Retina (tissue), 1 donor: ENCODE results near the gene MOCS3.

ENCODE experiments used
- DNase-seq: peaks from one replicate; pipeline ENCODE4 v3.0.0-alpha.2; 2016

Gene MOCS3, protein sequence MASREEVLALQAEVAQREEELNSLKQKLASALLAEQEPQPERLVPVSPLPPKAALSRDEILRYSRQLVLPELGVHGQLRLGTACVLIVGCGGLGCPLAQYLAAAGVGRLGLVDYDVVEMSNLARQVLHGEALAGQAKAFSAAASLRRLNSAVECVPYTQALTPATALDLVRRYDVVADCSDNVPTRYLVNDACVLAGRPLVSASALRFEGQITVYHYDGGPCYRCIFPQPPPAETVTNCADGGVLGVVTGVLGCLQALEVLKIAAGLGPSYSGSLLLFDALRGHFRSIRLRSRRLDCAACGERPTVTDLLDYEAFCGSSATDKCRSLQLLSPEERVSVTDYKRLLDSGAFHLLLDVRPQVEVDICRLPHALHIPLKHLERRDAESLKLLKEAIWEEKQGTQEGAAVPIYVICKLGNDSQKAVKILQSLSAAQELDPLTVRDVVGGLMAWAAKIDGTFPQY

DNA sequence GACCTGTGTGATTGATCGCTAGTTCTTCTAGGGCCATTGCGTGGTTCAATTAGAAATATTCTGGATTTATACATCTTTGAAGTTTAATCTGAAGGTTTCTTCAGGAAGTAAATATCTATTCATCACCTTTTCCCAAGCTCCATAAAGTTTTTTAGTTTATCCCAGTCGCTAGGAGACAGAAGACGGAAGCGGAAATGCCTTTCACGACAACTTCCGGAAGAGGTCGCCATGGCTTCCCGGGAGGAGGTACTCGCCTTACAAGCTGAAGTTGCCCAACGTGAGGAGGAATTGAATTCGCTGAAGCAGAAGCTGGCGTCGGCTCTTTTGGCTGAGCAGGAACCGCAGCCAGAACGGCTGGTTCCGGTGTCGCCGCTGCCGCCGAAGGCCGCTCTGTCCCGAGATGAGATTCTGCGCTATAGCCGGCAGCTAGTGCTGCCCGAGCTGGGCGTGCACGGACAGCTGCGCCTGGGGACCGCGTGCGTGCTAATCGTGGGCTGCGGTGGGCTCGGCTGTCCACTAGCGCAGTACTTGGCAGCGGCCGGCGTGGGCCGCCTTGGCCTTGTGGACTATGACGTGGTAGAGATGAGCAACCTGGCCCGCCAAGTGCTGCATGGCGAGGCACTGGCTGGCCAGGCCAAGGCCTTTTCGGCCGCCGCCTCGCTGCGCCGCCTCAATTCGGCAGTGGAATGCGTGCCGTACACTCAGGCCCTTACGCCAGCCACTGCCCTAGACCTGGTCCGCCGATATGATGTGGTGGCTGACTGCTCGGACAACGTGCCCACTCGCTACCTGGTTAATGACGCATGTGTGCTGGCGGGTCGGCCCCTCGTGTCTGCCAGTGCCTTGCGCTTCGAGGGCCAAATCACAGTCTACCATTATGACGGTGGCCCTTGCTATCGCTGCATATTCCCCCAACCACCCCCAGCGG is at the start of gene MOCS3:
TSS of gene MOCS3 (plus strand) at position 204 of the 928 bp plus-strand sequence. CDS start at position 229, 25 bp downstream.
- peak; percentile 97 for DNase-seq

DNA sequence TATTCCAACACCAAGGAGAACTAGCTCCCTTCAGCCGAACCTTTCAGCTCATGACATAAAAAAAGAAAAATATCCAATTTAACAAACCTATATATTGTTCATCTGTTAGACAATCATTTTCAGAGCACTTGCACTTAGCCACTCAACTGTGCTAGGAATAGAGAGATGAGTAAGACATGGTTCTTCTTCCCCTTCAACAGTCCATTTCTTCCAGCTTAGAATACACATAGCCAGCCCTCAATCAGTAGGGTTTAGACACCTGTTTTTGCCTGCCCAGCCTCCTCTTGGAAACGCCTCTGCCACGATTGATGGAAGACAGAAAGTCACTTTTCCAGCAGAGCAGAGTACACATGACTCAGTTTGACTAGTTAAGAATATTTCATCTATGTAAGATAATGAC is 49.2 kb upstream of the MOCS3 start:
- no peak for DNase-seq

DNA sequence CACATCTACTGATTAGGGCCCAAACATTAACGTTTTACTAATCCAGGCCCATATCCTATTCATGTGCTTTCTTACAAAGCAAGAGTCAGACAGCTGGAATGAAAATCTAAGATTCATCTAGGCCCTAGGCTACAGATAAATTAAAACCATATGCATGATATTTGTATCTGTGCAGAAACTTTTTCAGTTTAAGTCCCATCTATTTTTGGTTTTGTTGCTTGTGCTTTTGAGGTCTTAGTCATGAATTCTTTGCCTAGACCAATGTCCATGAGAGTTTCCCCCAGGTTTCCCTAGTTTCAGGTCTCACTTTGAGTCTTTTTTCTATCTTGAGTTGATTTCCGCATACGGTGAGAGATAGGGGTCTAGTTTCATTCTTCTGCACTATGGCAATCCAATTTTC is 47.6 kb upstream of the MOCS3 start:
- DNase-seq = no peak

DNA sequence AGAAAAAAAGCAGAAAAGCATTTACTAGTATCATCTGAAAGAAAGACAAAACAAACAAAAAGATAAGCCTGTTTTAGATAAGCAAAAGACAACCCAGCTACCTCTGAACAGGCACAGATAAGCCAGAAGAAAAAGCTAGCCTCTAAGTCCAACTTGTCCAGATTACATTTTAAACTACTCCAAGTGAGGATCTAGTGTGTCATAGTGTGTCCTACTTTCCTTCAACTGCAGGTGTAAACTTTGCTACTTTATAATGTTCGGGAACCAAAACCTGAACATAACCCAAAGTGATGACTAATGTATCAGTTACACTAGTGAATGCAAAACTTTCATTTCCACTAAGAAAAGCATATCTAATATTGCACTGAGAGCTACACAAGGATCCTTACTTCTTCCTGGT is 46.9 kb upstream of the MOCS3 start:
- DNase-seq = no peak

DNA sequence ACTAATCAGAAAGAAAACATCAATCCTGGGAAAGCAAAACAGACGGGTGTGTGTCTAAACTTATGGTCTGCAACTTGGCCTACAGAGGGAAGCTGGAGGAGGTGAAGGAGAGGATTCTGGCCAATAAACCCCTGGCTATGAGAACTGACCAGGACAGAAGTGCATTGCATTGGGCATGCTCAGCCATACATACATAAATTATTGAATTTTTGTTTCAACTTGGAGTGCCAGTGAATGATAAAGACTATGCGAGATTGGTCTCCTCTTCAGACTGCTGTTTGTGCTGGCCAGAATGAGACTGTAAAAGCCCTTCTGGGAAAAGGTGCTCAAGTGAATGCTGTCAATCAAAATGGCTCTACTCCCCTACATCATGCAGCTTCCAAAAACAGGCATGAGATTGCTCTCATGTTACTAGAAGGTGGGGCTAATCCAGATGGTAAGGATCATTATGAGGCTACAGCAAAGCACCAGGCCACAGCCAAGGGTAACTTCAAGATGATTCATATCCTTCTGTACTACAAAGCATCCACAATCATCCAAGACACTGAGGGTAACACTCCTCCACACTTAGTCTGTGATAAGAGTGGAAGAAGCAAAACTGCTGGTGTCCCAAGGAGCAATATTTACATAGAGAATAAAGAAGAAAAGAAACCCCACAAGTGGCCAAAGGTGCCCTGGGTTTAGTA is 44.8 kb upstream of the MOCS3 start:
- DNase-seq = no peak

DNA sequence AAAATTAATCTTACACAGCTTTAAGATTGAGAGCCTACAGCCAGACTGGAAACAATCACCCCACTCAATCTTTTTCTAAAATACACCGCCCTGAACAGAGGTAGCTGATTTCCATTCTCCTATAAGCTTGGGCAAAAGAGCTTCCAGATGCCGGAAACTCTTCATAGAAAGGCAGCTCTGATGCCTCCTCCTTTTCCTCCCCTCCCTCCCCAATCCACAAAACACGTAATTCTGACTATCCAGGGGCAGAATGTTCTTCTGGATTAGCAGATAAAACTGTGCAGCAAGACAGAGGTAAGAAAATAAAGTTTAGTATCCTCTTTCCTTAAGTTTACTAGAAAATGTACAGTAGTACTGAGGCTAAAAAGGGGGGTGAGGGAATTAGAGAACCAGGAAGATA is 43.2 kb upstream of the MOCS3 start:
- no peak for DNase-seq

DNA sequence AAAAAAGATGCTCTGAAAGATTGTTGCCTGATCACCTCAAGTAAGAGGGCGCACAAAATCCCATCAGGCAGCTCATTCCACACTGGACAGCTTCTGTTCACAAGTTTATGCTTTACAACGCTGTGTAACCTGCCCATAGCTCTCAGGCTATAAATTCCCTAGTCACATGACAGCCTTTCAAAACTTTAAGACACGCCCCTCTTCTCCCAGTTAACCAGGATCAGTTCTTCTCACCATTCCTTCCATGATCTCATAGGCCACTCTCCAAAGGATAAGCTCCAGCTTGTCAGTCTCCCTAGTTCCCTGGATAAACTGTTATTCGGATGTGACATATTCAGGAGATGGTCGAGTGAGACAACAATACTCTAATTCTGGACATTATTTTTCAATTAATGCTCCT is 42.4 kb upstream of the MOCS3 start:
- no peak for DNase-seq

DNA sequence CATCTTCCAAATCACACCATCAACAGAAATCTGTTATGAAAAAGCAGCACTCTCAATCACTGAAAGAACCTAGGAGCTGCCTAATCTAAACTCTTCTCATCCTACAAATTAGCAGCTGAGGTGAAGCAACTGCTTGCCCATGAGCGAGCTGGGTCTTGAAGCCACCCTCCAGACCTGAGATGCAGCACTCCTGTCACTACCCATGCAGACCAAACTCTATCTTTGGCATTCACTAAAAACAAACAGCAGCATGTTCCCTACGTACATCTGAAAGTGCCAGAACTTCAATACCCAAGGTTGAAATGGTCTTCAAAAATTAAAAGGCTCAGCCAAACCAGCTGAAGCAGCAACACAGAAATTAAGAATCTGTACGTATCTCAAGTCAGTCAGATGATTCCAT is 41.7 kb upstream of the MOCS3 start:
- no peak for DNase-seq

DNA sequence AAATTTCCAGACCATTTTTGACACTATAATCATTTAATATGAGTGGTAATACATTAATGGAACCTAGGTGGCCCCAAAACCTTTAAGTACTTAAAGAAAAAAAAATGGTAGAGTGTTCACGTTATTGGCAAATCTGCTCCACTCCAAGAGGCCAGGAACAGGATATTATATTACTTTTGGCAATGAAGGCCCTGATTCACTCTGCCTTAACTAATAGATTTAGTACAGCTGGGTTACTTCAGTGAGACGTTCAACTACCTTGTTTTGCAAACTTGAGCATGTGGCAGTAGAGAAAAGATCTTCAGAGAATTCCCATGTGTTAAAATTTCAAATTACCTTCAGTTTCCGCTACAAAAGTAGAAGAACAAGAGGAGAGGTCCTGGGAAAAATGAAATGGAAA is 40.2 kb upstream of the MOCS3 start:
- no peak for DNase-seq

DNA sequence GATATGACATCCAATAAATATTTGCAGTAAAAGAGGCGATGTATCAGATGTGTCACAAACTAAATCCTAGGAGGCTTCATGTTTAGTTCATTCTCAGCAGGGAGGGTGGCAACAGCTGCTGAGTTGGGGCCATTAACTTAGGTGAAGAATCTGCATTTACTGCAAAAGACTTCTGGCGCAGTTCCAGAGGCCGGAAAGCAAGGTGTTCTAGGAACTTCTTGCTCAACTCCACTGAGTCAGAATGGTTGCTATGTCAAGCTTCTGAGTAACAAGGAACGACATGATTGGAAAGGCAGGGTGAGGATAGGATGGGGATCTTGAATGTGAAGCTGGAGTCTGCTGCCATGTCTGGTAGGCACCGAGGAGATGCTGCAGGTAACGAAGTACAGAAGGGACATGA is 39.1 kb upstream of the MOCS3 start:
- no peak for DNase-seq

DNA sequence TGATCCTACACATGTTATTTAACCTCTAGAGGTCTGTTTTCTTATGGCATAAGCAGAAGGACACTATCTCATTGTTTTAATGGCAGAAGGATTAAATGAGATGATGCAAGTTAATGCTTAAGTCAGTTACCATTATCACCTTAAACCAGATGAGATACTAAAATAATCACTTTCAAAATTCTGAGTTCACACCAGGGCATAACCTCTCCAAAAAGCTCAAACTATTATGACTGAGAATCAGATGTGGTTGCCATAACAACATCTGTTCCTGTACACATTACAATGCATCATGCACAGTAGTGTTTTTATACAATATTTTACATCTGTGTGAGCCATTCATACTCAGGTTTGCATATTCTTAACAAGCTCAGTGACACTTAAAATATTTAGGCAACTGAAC is 37.6 kb upstream of the MOCS3 start:
- DNase-seq = no peak

DNA sequence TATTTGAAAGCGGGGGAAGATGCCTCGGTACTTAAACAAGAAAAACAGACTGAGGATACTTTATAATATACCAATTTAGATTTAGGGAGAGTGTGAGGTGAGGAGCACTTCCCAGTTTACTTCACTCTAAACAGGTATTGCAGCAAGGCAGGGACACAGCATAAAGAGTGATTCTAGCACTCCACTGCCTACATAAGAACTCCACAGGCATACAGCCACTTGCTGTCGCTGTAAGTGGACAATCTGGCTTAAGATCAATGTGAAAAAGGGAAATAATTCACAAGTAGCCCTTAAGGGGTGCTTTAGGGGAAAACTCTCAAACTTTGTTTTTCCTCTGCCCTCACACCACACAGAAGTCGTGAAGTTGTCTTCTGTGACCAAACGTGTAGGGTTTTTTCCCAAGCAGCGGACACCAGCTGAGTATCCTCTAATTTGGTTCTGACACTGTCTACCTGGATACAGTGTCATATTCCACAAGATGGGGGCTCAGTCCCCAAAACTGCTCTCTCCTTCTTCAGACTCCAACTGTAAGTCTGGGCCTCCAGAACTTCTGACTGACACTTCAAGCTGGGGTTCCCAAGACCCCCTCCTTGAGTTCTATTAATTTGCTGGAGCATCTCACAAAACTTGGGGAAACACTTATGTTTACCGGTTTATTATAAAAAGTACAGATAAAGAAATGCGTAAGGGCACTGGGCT is 36.7 kb upstream of the MOCS3 start:
- no peak for DNase-seq

DNA sequence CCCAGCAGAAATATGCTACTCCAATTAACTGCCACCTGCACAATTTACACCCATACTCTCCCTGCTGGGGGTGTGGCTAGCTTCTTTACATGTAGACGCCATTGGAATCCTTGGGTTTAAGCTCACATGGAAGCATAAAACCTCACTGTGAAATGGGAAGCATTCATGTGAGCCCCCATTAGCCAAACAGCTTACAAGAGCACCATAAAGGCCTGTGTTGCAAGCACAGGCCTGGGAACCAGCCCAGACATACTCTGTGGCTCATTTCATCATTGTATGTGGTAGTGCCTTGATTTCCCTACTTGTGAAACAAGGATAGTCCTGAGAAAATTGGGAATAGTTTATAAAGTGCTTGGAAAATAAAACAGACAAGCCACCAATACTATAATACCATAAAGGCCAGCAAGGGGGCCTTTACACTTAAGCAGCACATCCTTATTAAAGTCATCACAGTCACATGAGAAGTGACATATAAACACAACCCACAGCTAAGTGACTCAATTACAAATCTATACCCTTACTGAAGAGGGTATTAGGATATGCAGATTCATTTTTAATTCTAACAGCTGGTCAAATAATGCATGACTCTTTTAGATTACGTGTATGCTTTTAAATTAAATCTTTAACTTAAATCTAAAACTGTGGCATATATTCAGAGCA is 34.2 kb upstream of the MOCS3 start:
- DNase-seq = no peak

DNA sequence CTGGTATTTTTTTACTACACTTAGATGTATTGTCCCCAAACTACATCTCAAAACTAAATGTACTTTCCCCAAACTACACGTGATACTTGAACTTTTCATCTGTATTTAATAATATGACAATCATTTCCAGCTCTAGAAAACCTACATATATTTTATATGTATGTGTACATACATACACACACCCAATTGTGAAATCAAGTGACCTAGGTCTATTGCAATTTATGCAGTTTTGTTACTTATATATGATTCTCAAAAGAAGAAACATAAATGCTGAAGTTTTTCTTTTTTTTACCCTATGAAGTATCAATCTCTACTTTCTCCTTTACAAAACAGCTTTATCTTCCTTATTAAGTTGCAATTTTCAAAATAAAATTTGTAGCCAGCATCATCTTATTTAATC is 32.1 kb upstream of the MOCS3 start:
- DNase-seq = no peak

DNA sequence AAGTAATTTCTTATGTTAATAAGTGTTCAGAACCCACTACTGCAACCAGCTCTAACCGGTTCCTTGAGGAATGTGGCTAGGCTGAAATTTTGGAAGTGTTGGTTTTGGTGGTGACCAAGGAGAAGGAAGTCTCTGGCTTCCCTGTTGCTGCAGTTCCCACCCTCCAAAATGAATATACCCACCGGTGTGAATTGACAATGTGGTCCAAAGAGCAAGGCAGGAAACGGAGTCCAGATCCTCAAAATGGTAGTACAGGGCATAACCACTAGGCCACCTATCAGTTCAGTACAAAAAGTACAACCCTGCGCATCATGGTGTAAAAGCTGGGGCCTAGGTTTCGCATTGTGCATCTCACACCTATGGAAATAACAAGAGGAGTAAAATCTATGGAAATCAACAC is 30.1 kb upstream of the MOCS3 start:
- no peak for DNase-seq

DNA sequence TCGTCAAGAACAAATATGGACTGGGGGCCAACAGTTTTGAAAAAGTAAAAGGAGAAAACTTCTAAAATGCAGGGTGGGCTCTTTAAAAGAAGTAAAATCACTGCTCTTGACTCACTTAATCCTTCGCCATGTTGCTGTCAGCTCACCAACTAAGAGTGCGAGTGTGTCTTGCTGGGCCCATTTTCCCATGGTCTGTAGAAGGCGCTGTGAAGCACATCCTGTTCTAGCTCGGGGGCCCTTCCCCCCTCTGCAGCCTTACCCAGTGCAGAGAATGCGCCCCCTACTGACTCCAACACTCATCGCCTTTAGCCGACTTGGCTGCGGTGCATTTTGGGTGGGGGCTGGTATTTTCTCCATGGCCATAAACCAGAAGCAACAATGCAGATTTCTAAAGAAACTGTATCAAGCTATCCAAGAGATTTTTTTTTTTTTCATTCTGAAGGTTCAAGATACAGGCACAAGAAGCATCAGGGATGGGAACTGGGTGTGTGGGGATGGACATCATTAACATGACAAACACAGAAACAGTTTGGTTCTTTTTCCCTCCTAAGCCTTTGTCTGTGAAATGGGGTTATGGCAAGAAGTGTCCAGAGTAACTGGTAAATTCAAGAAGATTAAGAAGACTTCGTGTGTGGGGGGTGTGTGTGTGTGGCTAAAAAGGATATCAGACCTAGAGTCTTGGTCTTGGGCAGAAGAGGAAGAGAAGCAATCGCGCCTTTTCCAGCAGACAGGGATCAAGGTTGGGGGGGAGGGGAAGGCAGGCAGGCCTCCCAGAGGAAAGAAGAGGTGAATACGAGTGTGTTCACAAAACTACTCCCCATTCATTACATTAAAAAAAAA is 29.1 kb upstream of the MOCS3 start:
- peak; percentile 90 for DNase-seq

DNA sequence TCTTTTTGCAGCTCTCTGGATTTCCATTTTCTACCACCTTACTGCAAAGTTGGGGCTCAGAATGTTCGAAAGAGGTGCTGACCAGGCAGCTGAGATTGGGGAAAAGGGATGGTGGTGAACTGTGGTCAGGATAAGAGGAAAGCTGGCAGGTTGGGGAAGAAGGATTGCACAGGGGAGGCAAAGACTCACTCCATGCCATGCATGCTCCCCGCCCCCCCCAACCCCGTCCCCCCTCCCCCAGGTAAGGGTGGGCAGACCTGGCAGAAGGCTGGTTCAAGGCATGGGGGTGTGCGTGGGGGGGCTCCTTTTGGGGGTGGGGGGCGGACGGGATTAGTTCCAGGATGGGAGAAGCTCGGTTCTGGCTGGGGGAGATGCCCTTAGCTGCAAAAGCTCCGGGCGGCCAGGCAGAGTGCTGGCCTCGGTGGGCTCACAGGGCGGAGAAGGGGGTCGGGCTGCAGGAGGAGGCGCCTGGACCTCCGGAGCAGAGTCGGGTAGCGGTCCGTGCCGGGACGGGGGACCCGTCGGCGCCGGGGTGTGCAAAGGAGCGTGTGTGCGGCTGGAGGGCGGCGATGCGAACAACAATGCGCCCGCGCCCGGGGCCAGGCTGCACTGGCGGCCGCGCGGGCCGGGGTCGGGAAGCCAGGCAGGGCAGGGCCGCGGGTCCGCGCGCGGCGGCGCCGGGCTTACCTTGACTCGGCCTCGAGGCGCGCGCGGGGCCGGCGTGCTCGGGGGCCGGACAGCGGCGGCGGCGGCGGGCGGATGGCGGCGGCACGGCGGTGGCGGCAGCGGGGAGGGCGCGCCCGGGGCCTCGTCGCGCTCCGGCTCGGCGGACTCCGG is 28.3 kb upstream of the MOCS3 start:
- peak; percentile 45 for DNase-seq

DNA sequence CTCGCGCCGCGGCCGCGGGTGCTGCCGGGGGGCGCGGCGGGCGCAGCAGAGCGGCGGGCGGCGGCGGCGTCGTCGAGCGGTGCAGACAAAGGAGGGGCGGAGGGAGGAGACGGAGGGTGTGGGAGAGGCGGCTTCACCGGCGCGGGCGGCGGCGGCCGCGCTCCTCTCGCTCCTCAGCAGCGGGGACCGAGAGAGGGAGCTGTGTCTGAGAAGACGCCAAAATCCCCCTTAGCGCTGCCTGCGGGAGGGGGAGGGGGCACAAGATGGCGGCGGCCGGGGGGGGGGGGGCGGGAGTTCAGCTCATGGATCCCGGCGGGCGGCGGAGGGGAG is 27.7 kb upstream of the MOCS3 start:
- DNase-seq = no peak

DNA sequence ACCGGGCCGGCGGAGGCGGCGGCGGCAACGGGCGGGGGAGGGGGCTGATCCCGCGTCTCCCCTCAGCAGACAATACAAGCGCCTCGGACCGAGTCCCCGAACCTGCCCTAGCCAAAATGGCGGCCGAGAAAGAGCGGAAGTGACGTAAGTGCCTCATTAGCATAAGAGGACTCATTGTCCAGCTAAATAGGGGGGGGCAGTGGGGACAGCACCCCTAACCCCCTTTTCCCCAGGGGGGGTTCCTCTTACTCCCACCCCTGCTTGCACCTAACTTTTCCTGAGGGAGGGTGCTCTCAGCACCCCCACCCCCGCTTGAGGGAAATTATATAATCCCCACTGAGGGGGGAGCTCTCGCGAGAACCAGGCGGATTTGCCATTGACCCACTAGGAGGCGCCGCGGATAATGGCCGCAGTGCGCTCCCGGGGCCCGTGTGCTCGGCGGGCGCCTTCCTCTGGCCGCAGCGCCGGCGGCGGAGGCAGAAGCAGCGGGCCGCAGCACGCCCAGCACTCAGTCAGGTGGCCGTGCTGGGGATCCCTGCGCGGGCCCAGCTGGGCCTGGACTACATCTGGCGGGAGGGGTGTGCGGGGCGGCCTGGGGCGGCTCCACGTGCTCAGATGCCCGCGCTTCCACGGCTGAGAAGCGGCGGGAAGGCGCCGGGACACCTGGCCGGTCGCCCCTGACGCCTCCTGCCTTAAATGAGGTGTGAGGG is 27.2 kb upstream of the MOCS3 start, which contains the start of gene ADNP:
TSS of gene ADNP (minus strand) at position 132 of the 710 bp plus-strand sequence. CDS start 27,441 bp downstream, outside the sequence.
- peak; percentile 100 for DNase-seq
